Measurements from ENCODE around the gene PCCA. TPM values are rescaled to one million over a fixed set of nuclear protein-coding genes. Genes with fewer than 3 reads are reported as not detected.
A peak's percentile ranks its signal among the peaks of the same experiment; 100 is the strongest.
"Not testable (repeated sequence)": the region's sequence is repeated elsewhere in the genome, so short reads cannot be mapped to it uniquely, and the experiment has no call there.

The PCCA gene
- total and polyA plus RNA-seq, 4 donors, result 17.7 to 37.4 (median 22.6) TPM

- intact Hi-C loops (cut with DNase I), result no loop called here
- WGBS, 2 donors, result 87 to 91% methylated on average over 3 of the region's 3 CpGs
- Histone ChIP-seq H3K27me3 (ENCODE audit: control insufficient read depth in 1 of 2, insufficient read depth in 2 of 2, low read length in 1 of 2) (no peaks in the 10 kb centered on the region), H3K4me3 (ENCODE audit: low read length in 2 of 2) (no peak overlapping the region), H3K36me3 (ENCODE audit: control insufficient read depth in 1 of 2, insufficient read depth in 2 of 2, low read length in 1 of 2) (peaks cover 0 to 3% of the 10 kb centered on the region in 2 donors), H3K4me1 (ENCODE audit: control insufficient read depth in 1 of 2, insufficient read depth in 2 of 2, low read length in 2 of 2) (no peaks in the 10 kb centered on the region), H3K27ac (ENCODE audit: low read depth in 1 of 2, low read length in 2 of 2) (no peak overlapping the region), H3K9me3 (ENCODE audit: control insufficient read depth, low read length) (no peaks in the 10 kb centered on the region)
- ATAC-seq (ENCODE audit: low FRiP score) (no peak), DNase-seq (no peak)
Observed at GRCh38 chr13:100387416-100387815, 298.5 kb downstream of the PCCA start.

GRCh38 chr13:100388150-100388549 lies 299.3 kb downstream of the PCCA start:
- H3K4me3 ChIP-seq (ENCODE audit: low read length in 2 of 2); H3K27me3 ChIP-seq (ENCODE audit: control insufficient read depth in 1 of 2, insufficient read depth in 2 of 2, low read length in 1 of 2); intact Hi-C loops (cut with DNase I); H3K36me3 ChIP-seq (ENCODE audit: control insufficient read depth in 1 of 2, insufficient read depth in 2 of 2, low read length in 1 of 2); H3K4me1 ChIP-seq (ENCODE audit: control insufficient read depth in 1 of 2, insufficient read depth in 2 of 2, low read length in 2 of 2); DNase-seq; H3K27ac ChIP-seq (ENCODE audit: low read depth in 1 of 2, low read length in 2 of 2); ATAC-seq (ENCODE audit: low FRiP score); H3K9me3 ChIP-seq (ENCODE audit: control insufficient read depth, low read length): not testable (repeated sequence)
- WGBS, 2 donors, result 98 to 99% methylated on average over 5 of the region's 5 CpGs

- no peak overlapping the region for H3K4me3 ChIP-seq (ENCODE audit: low read length in 2 of 2)
- no peak for ATAC-seq (ENCODE audit: low FRiP score)
- DNase-seq, result no peak
- no peak overlapping the region for H3K27ac ChIP-seq (ENCODE audit: low read depth in 1 of 2, low read length in 2 of 2)
- no peaks in the 10 kb centered on the region for H3K9me3 ChIP-seq (ENCODE audit: control insufficient read depth, low read length)
- peaks cover 0 to 3% of the 10 kb centered on the region in 2 donors for H3K36me3 ChIP-seq (ENCODE audit: control insufficient read depth in 1 of 2, insufficient read depth in 2 of 2, low read length in 1 of 2)
- 89 to 95% methylated on average over 4 of the region's 4 CpGs for WGBS, 2 donors
- no peaks in the 10 kb centered on the region for H3K27me3 ChIP-seq (ENCODE audit: control insufficient read depth in 1 of 2, insufficient read depth in 2 of 2, low read length in 1 of 2)
- no peaks in the 10 kb centered on the region for H3K4me1 ChIP-seq (ENCODE audit: control insufficient read depth in 1 of 2, insufficient read depth in 2 of 2, low read length in 2 of 2)
- intact Hi-C loops (cut with DNase I), result no loop called here
Observed at GRCh38 chr13:100388923-100389322, 300.0 kb downstream of the PCCA start.

GRCh38 chr13:100389617-100390016 lies 300.7 kb downstream of the PCCA start:
- Histone ChIP-seq H3K36me3 (ENCODE audit: control insufficient read depth in 1 of 2, insufficient read depth in 2 of 2, low read length in 1 of 2) (peaks cover 0 to 3% of the 10 kb centered on the region in 2 donors), H3K9me3 (ENCODE audit: control insufficient read depth, low read length) (no peaks in the 10 kb centered on the region), H3K27ac (ENCODE audit: low read depth in 1 of 2, low read length in 2 of 2) (no peak overlapping the region), H3K4me3 (ENCODE audit: low read length in 2 of 2) (no peak overlapping the region), H3K4me1 (ENCODE audit: control insufficient read depth in 1 of 2, insufficient read depth in 2 of 2, low read length in 2 of 2) (no peaks in the 10 kb centered on the region), H3K27me3 (ENCODE audit: control insufficient read depth in 1 of 2, insufficient read depth in 2 of 2, low read length in 1 of 2) (no peaks in the 10 kb centered on the region)
- WGBS, 2 donors, result 71 to 73% methylated on average over 3 of the region's 3 CpGs
- DNase-seq (no peak), ATAC-seq (ENCODE audit: low FRiP score) (no peak)
- intact Hi-C loops (cut with DNase I), result no loop called here

GRCh38 chr13:100392709-100393630 lies 304.1 kb downstream of the PCCA start:
- Histone ChIP-seq H3K27ac (ENCODE audit: low read depth in 1 of 2, low read length in 2 of 2) (no peak overlapping the region), H3K4me3 (ENCODE audit: low read length in 2 of 2) (no peak overlapping the region), H3K27me3 (ENCODE audit: control insufficient read depth in 1 of 2, insufficient read depth in 2 of 2, low read length in 1 of 2) (no peaks in the 10 kb centered on the region), H3K36me3 (ENCODE audit: control insufficient read depth in 1 of 2, insufficient read depth in 2 of 2, low read length in 1 of 2) (no peaks in the 10 kb centered on the region), H3K9me3 (ENCODE audit: control insufficient read depth, low read length) (no peaks in the 10 kb centered on the region), H3K4me1 (ENCODE audit: control insufficient read depth in 1 of 2, insufficient read depth in 2 of 2, low read length in 2 of 2) (no peaks in the 10 kb centered on the region)
- WGBS, 2 donors, result 82 to 87% methylated on average over 12 of the region's 12 CpGs
- intact Hi-C loops (cut with DNase I), result no loop called here
- peak; percentile 96 for ATAC-seq (ENCODE audit: low FRiP score)
- peak; percentile 86 to 87 for DNase-seq

- no peaks in the 10 kb centered on the region for H3K4me1 ChIP-seq (ENCODE audit: control insufficient read depth in 1 of 2, insufficient read depth in 2 of 2, low read length in 2 of 2)
- no peak overlapping the region for H3K27ac ChIP-seq (ENCODE audit: low read depth in 1 of 2, low read length in 2 of 2)
- no peaks in the 10 kb centered on the region for H3K9me3 ChIP-seq (ENCODE audit: control insufficient read depth, low read length)
- DNase-seq, result no peak
- no peaks in the 10 kb centered on the region for H3K36me3 ChIP-seq (ENCODE audit: control insufficient read depth in 1 of 2, insufficient read depth in 2 of 2, low read length in 1 of 2)
- intact Hi-C loops (cut with DNase I), result no loop called here
- no peaks in the 10 kb centered on the region for H3K27me3 ChIP-seq (ENCODE audit: control insufficient read depth in 1 of 2, insufficient read depth in 2 of 2, low read length in 1 of 2)
- no peak overlapping the region for H3K4me3 ChIP-seq (ENCODE audit: low read length in 2 of 2)
- 67 to 73% methylated on average over 9 of the region's 9 CpGs for WGBS, 2 donors
- ATAC-seq (ENCODE audit: low FRiP score), result no peak
Observed at GRCh38 chr13:100394005-100394695, 305.3 kb downstream of the PCCA start.

- Histone ChIP-seq H3K4me3 (ENCODE audit: low read length in 2 of 2) (no peak overlapping the region), H3K36me3 (ENCODE audit: control insufficient read depth in 1 of 2, insufficient read depth in 2 of 2, low read length in 1 of 2) (no peaks in the 10 kb centered on the region), H3K27ac (ENCODE audit: low read depth in 1 of 2, low read length in 2 of 2) (no peak overlapping the region), H3K9me3 (ENCODE audit: control insufficient read depth, low read length) (no peaks in the 10 kb centered on the region), H3K4me1 (ENCODE audit: control insufficient read depth in 1 of 2, insufficient read depth in 2 of 2, low read length in 2 of 2) (no peaks in the 10 kb centered on the region), H3K27me3 (ENCODE audit: control insufficient read depth in 1 of 2, insufficient read depth in 2 of 2, low read length in 1 of 2) (no peaks in the 10 kb centered on the region)
- no peak for DNase-seq
- WGBS, 2 donors, result 82 to 84% methylated on average over 4 of the region's 4 CpGs
- intact Hi-C loops (cut with DNase I), result no loop called here
- ATAC-seq (ENCODE audit: low FRiP score), result no peak
Observed at GRCh38 chr13:100395698-100396373, 306.9 kb downstream of the PCCA start.

- intact Hi-C loops (cut with DNase I), result no loop called here
- DNase-seq, result no peak
Observed at GRCh38 chr13:100396776-100397175, 307.9 kb downstream of the PCCA start.

More at GRCh38 chr13:100396776-100397175, 307.9 kb downstream of the PCCA start:
- ATAC-seq (ENCODE audit: low FRiP score), result no peak
- WGBS, 2 donors, result 75 to 85% methylated on average over 6 of the region's 6 CpGs
- H3K36me3 ChIP-seq (ENCODE audit: control insufficient read depth in 1 of 2, insufficient read depth in 2 of 2, low read length in 1 of 2), result no peaks in the 10 kb centered on the region
- H3K27ac ChIP-seq (ENCODE audit: low read depth in 1 of 2, low read length in 2 of 2), result no peak overlapping the region
- H3K4me3 ChIP-seq (ENCODE audit: low read length in 2 of 2), result no peak overlapping the region
- no peaks in the 10 kb centered on the region for H3K9me3 ChIP-seq (ENCODE audit: control insufficient read depth, low read length)
- H3K27me3 ChIP-seq (ENCODE audit: control insufficient read depth in 1 of 2, insufficient read depth in 2 of 2, low read length in 1 of 2), result no peaks in the 10 kb centered on the region
- H3K4me1 ChIP-seq (ENCODE audit: control insufficient read depth in 1 of 2, insufficient read depth in 2 of 2, low read length in 2 of 2), result no peaks in the 10 kb centered on the region

All from aorta (tissue), 5 donors.